ENCODE data around the gene OR4N2.
"Not testable (repeated sequence)": the region's sequence is repeated elsewhere in the genome, so short reads cannot be mapped to it uniquely, and the experiment has no call there.

OR4N2 gene, protein sequence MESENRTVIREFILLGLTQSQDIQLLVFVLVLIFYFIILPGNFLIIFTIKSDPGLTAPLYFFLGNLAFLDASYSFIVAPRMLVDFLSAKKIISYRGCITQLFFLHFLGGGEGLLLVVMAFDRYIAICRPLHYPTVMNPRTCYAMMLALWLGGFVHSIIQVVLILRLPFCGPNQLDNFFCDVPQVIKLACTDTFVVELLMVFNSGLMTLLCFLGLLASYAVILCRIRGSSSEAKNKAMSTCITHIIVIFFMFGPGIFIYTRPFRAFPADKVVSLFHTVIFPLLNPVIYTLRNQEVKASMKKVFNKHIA

DNA sequence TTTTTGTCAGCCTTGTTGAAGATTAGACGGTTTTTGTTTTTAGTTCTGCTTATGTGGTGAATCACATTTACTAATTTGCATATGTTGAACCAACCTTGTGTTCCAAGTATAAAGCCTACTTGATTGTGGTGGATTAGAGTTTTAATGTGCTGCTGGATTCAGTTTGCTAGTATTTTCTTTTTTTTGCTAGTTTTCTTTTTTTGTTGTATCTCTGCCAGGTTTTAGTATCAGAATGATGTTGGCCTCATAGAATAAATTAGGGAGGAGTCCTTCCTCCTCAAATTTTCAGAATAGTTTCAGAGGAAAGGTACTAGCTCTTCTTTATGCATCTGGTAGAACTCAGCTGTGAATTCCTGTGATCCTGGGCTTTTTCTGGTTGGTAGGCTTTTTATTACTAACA is at the start of gene OR4N2:
Gene OR4N2 (plus strand): TSS at position 301 of the 400 bp plus-strand sequence. CDS start 23,679 bp downstream, outside the sequence.
- DNase-seq (ENCODE audit: low read depth, low spot score) = not testable (repeated sequence)

DNA sequence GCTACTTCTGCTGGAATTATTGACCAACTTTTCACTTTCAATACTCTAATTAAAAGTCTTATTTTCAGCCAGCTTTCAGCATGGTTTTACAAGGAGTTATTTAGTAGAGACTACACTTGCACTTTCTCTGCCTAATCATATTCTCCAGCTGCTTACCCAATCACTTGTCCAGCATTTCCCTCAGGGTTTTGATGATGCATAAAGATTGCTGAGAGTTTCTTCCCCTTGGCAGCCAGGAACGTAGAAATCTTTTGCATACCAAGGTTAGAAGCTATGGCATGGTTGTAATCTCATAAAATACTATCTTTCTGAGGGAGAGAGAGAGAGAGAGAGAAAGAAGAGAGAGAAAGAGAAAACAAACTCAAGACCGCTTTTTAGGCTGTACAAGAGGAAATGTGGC is 49.4 kb upstream of the OR4N2 start:
- no peak for DNase-seq (ENCODE audit: low read depth, low spot score)

DNA sequence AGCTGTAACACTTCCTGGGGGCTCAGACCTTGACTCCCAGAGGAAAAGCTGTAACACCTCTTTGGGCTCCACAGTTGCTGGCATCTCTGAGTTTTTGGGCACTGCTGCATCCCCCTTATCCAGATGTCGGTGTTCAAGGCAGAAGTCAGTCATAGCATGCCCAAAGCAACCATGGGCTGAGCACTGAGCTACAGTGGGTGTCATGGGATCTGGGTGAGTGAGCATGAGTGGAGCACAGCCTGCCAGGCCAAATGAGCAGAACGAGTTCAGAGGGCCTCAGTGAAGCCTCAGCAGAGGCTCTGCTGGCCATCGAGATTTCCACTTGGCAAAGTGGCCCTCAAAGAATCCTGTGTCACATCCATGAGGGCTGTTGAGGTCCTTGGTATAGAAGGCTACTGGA is 32.1 kb upstream of the OR4N2 start:
- not testable (repeated sequence) for DNase-seq (ENCODE audit: low read depth, low spot score)

DNA sequence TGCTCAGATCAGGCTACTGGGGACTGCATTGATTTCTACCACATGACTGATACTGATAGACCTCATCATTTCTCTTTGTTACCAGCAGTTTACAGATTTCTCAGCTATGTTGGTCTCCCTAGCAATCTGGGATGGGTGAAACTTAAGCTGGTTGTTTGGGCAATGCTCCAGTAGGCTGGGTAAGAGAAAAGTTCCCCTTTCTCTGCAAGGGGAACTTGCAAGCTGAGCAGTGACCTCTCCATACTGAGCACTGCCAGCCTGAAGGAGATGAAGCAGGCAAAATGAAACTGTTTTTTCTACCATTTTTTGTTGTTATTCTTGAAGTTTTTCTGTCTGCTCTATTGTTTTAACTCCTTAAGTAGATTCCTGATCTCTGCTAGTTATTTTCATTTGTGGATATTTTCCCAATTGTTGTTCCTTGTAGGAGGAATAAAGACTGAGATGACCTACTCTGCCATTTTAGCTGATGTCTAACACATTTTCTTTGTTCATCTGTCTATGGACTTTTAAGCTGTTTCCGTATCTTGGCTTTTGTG is 31.6 kb upstream of the OR4N2 start:
- no peak for DNase-seq (ENCODE audit: low read depth, low spot score)

DNA sequence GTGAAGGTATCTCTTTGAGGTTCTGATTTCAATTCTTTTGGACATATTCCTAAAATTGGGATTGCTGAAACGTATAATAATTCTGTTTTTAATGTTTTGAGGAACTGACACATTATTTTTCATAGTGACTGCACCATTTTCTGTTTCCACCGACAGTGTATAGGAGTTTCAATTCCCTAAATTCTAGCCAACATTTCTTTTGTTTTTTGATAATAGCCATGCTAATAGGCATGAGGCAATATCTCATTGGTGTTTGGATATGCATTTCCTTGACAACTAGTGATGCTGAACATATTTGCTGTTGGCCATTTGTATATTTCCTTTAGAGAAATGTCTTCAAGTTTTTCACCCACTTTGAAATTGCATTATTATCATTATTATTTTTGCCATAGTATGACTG is 31.1 kb upstream of the OR4N2 start:
- DNase-seq (ENCODE audit: low read depth, low spot score) = not testable (repeated sequence)

DNA sequence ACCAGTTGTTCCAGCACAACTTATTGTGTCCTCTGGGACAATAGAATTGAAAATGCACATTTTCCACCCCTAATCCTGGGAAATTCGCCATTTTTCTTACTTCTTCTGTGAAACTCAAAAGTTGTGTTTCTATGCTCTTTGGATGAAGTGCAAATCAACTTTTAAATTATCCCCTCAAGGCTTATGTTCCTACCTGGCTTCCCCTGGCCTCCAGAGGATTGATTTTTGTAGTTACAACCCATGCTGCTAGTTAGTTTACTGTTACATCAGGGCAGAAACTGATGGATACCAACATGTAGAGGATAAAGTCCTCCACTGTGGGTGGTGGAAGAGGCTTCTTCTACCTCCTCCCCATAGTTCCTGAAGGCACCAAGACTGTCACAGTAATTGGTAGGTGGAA is 30.4 kb upstream of the OR4N2 start, which contains the start of gene OR4M1:
Gene OR4M1 (plus strand): TSS at position 301 of the 400 bp plus-strand sequence. CDS start 6,819 bp downstream, outside the sequence.
- DNase-seq (ENCODE audit: low read depth, low spot score) = not testable (repeated sequence)

DNA sequence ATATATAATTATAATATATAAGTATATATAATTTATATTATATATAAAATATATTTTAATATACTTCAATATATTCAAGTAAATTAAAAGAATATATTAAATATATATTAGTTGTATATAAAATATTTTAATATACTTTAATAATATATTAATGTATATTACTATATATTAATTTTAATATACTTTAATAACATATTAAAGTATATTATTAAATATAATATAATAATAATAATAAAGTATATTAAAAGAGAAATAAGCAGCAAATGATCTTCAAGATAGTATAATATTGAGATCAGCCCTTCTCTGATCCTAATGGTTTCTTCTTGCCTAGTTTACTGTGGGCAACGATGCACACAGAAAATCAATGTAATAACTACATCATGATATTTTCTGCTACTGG is 28.0 kb upstream of the OR4N2 start:
- DNase-seq (ENCODE audit: low read depth, low spot score) = no peak

DNA sequence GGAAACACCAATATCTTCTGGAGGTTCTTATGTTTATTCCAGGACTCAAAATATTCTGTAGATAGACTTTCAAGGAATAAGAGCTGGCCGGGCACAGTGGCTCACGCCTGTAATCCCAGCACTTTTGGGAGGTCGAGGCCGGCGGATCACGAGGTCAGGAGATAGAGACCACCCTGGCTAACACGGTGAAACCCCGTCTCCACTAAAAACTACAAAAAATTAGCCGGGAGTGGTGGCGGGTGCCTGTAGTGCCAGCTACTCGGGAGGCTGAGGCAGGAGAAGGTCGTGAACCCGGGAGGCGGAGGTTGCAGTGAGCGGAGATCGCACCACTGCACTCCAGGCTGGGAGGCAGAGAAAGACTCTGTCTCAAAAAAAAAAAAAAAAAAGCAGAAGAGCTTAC is 17.7 kb upstream of the OR4N2 start:
- not testable (repeated sequence) for DNase-seq (ENCODE audit: low read depth, low spot score)

DNA sequence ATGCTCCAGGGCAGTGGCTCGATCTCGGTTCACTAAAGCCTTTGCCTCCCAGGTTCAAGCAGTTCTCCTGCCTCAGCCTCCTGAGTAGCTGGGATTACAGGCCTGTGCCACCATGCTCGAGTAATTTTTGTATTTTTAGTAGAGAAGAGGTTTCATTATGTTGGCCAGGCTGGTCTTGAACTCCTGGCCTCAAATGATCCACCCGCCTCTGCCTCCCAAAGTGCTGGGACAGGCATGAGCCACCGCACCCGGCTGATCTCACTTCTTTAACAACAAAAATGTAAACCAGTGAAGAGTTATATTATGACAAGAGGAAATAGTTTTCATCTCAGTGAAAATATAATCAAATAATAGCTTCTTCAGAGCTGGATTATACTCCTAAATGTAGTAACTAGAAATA is 16.3 kb upstream of the OR4N2 start:
- not testable (repeated sequence) for DNase-seq (ENCODE audit: low read depth, low spot score)

DNA sequence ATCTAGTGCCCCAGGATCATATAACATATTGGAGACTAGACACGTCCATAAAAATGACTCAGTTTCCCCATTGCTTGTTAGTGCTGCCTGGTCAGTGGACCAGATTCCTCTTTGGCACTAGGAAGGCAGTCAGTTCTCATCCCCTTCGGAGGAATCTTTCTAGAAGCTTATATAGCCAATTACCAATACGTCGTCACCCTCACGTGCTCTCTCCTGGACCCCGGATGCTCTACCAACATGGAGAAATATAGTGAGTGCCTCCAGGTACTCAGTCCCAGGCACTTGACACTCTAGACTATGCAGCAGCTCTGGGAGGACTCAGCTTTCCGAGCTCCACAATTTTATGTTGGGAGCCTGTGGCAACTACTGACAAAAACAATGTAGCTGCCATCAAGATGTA is 15.4 kb upstream of the OR4N2 start:
- not testable (repeated sequence) for DNase-seq (ENCODE audit: low read depth, low spot score)

DNA sequence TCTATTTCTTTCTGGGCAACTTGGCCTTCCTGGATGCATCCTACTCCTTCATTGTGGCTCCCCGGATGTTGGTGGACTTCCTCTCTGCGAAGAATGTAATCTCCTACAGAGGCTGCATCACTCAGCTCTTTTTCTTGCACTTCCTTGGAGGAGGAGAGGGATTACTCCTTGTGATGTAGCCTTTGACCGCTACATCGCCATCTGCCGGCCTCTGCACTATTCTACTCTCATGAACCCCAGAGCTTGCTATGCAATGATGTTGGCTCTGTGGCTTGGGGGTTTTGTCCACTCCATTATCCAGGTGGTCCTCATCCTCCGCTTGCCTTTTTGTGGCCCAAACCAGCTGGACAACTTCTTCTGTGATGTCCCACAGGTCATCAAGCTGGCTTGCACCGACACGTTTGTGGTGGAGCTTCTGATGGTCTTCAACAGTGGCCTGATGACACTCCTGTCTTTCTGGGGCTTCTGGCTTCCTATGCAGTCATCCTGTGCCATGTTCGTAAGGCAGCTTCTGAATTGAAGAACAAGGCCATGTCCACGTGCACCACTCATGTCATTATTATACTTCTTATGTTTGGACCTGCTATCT is 7.0 kb upstream of the OR4N2 start:
- not testable (repeated sequence) for DNase-seq (ENCODE audit: low read depth, low spot score)

DNA sequence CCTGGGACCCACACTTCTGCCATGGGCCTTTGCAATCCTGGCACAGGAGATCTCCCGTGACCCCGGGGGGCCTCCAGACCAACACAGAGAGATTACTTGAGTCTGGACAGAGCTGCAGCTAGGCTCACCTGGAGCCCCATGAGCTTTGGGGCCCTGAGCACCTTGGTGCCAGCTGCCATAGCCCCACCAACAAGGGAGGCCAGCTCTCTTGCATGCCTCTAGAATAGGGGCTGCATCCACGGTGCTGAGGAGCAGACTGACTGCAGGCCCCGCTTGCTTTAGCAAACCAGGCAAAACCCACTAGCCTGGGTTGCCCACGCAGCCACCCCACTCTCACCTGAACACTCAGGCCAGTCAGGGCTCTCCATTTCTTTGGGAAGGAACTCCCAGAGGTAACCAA is 3.7 kb upstream of the OR4N2 start:
- DNase-seq (ENCODE audit: low read depth, low spot score) = no peak

DNA sequence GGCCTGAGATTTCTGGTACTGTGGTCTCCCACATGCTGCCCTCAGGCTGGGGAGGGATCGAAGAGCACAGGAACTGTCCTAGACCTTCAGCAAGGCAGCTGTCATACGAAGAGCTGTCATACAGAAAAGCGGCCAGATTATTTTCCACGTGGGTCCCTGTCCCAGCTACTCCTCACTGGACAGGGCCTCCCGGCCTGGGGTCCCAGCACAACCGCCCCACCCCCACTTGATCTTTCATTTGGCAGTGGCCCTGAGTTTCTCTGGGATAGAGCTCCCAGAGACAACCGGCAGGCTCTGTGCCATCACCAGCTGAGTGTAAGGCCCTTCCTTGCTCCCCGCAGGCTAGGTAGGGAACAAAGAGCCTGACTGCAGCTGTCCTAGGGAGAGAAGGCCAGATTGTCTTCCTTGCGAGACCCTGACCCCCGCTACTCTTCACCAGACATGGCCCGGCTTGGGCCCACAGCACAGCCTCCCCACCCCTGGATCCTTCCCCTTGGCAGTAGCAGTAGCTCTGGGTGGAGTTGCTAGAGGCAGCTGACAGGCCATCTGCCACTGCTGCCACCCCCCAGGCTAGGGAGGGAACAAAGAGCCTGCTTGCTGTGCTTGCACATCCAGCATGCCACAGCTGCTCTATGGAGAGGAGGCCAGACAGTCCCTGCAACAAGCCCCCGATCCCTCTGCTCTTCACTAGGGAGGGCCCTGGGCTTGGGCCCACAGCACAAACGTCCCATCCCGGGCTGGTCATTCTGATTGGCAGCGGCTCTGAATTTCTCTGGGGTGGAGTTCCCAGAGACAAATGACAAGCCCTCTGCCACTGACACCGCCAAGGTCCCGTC is 3.1 kb upstream of the OR4N2 start:
- no peak for DNase-seq (ENCODE audit: low read depth, low spot score)

DNA sequence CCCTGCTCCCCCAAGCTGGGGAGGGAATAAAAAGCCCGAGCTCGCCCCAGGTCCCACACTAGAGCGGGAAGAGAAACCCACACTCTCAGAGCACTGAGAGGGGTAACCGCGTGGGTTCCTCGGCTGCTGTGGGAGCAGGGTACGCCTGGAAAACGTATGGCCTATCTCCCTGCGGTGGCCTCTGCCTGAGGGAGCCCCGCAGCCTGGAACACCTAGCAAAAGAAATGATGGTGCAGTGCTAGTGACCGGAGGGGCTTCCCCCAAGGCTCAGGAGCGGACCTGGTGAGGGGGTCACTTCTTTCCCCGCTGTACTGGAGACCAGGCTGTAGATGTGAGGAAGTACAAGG is 2.5 kb upstream of the OR4N2 start:
- DNase-seq (ENCODE audit: low read depth, low spot score) = no peak

DNA sequence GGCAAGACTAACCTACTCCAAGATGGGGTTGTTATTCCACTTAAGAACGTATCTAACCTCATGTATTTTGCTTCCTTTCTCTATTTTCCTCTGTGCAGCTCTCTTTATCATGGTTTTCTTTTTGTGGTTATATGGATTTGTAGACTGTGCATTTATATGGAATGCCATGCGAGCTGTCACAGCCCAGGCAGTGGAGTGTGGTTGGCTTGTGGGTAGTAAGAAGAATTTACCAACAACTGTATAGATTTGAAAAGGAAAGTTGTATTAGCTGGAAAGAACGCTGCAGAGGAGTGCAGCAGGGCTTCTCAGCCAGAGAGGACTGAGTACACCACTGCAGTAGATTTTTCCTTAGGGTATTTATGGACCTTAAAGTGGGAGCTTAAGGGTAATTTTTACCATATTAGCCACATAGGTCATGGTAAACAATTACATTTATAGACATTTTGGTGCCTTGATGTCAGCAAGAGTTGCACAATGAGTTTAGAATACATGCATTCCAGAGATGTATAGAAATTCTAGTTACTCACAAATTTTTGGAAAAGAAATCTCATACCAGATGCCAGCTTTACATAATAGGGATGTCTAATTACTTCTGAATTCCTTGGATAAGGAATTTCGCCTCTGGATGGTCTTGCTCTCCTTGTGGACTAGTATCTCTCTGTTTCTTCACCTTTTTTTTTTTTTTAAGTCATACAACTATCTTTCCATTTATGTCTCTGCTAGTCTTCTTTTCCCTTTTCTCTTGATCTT is 9.8 kb downstream of the OR4N2 start:
- not testable (repeated sequence) for DNase-seq (ENCODE audit: low read depth, low spot score)

DNA sequence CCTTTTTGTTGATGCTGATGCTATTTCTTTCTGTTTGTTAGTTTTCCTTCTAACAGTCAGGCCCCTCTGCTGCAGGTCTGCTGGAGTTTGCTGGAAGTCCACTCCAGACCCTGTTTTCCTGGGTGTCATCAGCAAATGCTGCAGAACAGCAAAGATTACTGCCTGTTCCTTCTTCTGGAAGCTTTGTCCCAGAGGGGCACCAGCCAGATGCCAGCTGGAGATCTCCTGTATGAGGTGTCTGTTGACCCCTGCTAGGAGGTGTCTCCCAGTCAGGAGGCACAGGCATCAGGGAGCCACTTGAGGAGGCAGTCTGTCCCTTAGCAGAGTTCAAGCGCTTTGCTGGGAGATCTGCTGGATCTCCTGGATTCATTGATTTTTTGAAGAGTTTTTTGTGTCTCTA is 16.3 kb downstream of the OR4N2 start:
- DNase-seq (ENCODE audit: low read depth, low spot score) = not testable (repeated sequence)

DNA sequence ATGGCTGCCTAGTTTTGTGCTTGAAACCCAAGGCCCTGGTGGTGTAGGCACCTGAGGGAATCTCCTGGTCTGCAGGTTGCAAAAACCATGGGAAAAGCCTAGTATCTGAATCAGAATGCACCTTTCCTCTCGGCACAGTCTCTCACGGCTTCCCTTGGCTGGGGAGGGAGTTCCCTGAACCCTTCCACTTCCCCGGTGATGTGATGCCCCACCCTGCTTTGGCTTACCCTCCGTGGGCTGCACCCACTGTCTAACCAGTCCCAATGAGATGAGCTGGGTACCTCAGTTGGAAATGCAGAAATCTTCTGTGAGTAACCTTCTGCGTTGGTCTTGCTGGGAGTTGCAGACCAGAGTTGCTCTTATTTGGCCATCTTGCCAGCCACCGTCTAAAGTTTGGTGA is 17.4 kb downstream of the OR4N2 start:
- DNase-seq (ENCODE audit: low read depth, low spot score) = not testable (repeated sequence)

DNA sequence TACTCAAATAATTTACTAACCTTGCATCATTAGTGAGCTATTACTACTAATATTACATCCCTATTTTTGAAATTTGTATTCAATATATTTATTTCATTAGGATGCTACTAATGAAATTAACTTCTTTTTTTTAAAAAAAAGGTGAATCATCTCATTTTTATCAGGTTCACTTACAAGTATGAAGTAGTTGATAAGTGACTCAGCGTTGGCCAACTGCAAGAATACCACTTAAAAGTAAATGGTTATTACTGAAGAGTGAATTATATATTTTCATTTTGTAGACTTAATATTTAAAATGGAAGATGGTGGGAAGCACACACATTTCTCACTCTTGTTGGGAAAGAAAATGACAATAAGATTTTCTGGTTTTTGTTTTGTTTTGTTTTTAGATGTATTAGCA is 19.6 kb downstream of the OR4N2 start:
- DNase-seq (ENCODE audit: low read depth, low spot score) = no peak

DNA sequence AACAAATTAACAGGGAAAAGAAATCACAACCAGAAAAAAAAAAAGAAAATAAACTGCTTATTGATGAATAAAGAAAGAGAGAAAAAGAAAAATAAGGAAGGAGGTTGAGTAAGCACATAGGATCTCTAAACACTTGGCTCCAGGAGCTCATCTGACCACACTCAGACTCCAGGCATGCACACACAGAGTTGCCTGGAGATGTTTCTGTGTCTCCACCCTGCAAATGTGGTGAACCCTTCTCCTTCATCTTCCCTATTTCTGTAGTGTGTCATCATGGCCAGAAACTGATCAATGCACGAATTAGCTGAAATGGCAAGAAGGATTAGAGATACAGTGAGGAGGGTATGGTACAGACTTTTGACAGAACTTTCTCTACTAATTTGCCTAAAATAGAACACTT is 20.2 kb downstream of the OR4N2 start:
- DNase-seq (ENCODE audit: low read depth, low spot score) = no peak

DNA sequence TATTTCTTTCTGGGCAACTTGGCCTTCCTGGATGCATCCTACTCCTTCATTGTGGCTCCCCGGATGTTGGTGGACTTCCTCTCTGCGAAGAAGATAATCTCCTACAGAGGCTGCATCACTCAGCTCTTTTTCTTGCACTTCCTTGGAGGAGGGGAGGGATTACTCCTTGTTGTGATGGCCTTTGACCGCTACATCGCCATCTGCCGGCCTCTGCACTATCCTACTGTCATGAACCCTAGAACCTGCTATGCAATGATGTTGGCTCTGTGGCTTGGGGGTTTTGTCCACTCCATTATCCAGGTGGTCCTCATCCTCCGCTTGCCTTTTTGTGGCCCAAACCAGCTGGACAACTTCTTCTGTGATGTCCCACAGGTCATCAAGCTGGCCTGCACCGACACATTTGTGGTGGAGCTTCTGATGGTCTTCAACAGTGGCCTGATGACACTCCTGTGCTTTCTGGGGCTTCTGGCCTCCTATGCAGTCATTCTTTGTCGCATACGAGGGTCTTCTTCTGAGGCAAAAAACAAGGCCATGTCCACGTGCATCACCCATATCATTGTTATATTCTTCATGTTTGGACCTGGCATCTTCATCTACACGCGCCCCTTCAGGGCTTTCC is 24.2 kb downstream of the OR4N2 start:
- not testable (repeated sequence) for DNase-seq (ENCODE audit: low read depth, low spot score)

DNA sequence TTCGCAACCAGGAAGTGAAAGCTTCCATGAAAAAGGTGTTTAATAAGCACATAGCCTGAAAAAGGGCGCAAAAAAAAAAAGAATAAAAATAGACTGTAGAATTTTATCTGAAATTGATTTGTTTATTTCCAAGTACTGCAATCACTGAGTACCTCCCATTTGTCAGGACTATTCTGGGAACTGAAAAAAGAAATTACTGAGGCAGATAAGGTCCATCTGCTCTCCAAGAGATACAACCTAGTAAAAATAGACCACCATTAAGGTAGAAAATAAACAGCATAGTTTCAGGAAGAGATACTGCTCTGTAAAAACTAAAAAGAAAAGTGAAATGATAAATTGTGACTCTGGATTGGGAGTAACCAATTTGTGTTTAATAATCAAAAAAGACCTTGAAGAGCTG is 24.7 kb downstream of the OR4N2 start:
- DNase-seq (ENCODE audit: low read depth, low spot score) = no peak
